Upper lobe of left lung (tissue), 4 donors: ENCODE results near the gene ACTR1A.

Experiments
- EP300 ChIP-seq, 4 donors: sonication (generic); formaldehyde crosslinking; IDR thresholded peaks; one replicate each; pipeline ENCODE4 v1.5.1; 2017; ENCODE audit warnings: antibody characterized with exemption in 4 of 4, control low read depth in 2 of 4
- POLR2AphosphoS5 ChIP-seq, 2 donors: sonication (generic); formaldehyde crosslinking; IDR thresholded peaks; one replicate each; pipeline ENCODE4 v1.5.1; 2017; ENCODE audit warnings: antibody characterized with exemption in 2 of 2
- TF ChIP-seq, protein P1 (sequence below), 6 experiments: fragments of 450-650 bp in 4 of 6; fragments of 200-600 bp in 2 of 6; sonication (generic) in 2 of 6; IDR thresholded peaks; one replicate each; pipeline ENCODE4 v1.5.1; 2016 to 2019; ENCODE audit warnings: antibody characterized with exemption in 6 of 6

GRCh38 chr10:102504976-102505300 is 2.4 kb upstream of the ACTR1A start:
- TF ChIP-seq, protein P1, sequence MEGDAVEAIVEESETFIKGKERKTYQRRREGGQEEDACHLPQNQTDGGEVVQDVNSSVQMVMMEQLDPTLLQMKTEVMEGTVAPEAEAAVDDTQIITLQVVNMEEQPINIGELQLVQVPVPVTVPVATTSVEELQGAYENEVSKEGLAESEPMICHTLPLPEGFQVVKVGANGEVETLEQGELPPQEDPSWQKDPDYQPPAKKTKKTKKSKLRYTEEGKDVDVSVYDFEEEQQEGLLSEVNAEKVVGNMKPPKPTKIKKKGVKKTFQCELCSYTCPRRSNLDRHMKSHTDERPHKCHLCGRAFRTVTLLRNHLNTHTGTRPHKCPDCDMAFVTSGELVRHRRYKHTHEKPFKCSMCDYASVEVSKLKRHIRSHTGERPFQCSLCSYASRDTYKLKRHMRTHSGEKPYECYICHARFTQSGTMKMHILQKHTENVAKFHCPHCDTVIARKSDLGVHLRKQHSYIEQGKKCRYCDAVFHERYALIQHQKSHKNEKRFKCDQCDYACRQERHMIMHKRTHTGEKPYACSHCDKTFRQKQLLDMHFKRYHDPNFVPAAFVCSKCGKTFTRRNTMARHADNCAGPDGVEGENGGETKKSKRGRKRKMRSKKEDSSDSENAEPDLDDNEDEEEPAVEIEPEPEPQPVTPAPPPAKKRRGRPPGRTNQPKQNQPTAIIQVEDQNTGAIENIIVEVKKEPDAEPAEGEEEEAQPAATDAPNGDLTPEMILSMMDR (IDR thresholded peaks at IDR 0.05) = no peak
- TF ChIP-seq EP300 (IDR thresholded peaks at IDR 0.05) (no peak), POLR2AphosphoS5 (IDR thresholded peaks at IDR 0.05) (no peak)
